Keratinocyte (primary cell): ENCODE results near the gene YPEL1.

Experiments
- EZH2 ChIP-seq: IDR thresholded peaks from one replicate; pipeline ENCODE4 v1.6.1; 2012; ENCODE audit warnings: inconsistent platforms, mild to moderate bottlenecking, low read length, moderate library complexity
- TF ChIP-seq, protein P1 (sequence below), 3 experiments: IDR thresholded peaks in 1 of 3; conservative IDR thresholded peaks in 1 of 3; optimal IDR thresholded peaks in 1 of 3; 2 replicates in 2 of 3; 3 replicates in 1 of 3; pipeline versions ENCODE3 to v1.5.1; 2011; ENCODE audit warnings: low read length in 3 of 3, mild to moderate bottlenecking in 3 of 3, moderate library complexity in 2 of 3, control low read depth in 1 of 3, inconsistent platforms in 1 of 3; ENCODE audit not compliant: insufficient read depth in 2 of 3; ENCODE audit errors: extremely low read depth in 1 of 3

DNA sequence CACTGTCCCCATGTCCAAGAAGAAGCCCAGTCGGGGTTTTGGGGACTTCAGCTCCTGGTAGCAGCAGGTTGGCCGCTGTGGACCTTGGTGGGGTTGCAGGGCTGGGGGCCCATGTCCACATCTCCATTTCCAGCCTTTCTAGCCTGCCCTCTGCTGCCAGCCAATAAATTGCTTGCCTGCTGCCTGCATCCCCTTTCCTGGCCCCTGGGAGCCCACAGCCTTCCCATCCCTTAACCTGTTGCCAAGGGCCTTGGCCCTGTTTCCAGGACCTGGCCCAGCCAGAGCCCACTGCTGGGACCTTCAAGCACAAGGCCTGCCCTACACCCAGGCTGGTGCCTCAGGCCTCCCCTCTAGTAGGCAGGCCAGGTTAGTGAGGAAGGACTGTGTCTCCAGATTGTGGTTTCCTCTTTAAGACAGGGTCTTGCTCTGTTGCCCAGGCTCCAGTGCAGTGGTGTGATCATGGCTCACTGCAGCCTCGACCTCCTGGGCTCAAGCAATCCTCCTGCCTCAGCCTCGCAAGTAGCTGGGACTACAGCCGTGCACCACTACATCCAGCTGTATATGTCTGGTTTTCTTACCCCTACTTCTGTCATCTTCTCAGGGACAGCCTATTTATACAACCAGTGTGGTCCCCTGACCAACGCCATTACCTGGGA, 40.0 kb downstream of the YPEL1 start:
- no peak for TF ChIP-seq EZH2
- TF ChIP-seq, protein P1, sequence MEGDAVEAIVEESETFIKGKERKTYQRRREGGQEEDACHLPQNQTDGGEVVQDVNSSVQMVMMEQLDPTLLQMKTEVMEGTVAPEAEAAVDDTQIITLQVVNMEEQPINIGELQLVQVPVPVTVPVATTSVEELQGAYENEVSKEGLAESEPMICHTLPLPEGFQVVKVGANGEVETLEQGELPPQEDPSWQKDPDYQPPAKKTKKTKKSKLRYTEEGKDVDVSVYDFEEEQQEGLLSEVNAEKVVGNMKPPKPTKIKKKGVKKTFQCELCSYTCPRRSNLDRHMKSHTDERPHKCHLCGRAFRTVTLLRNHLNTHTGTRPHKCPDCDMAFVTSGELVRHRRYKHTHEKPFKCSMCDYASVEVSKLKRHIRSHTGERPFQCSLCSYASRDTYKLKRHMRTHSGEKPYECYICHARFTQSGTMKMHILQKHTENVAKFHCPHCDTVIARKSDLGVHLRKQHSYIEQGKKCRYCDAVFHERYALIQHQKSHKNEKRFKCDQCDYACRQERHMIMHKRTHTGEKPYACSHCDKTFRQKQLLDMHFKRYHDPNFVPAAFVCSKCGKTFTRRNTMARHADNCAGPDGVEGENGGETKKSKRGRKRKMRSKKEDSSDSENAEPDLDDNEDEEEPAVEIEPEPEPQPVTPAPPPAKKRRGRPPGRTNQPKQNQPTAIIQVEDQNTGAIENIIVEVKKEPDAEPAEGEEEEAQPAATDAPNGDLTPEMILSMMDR (optimal IDR thresholded peaks at IDR 0.05 in 1 of 3, IDR thresholded peaks at IDR 0.05 in 1 of 3, conservative IDR thresholded peaks at IDR 0.05 in 1 of 3; ENCODE audit: extremely low read depth in 1 of 3, insufficient read depth in 2 of 3, low read length in 3 of 3): no peak
